ENCODE results near the gene VPS37C. TPM values are rescaled to one million over a fixed set of nuclear protein-coding genes. Genes with fewer than 3 reads are reported as not detected.
A peak's percentile ranks its signal among the peaks of the same experiment; 100 is the strongest.

The VPS37C gene
- total RNA-seq, 3 donors from 2014 or later: 9.3 to 20.3 (median 17.1) TPM

GRCh38 chr11:61108847-61109585 lies 52.2 kb downstream of the VPS37C start:
- Histone ChIP-seq H3K4me1 (no peaks in the 10 kb centered on the region), H3K36me3 (no peaks in the 10 kb centered on the region), H3K27me3 (no peaks in the 10 kb centered on the region), H3K4me3 (no peak overlapping the region), H3K9me3 (no peaks in the 10 kb centered on the region), H3K27ac (no peak overlapping the region)
- intact Hi-C loops (cut with DNase I; ENCODE audit: low total_unique reads): no loop called here
- peak in 1 of 2 donors; percentile 30 for DNase-seq (ENCODE audit: low spot score in 2 of 2)
- TF ChIP-seq POLR2A (IDR thresholded peaks at IDR 0.05): no peak
- TF ChIP-seq, protein P1, sequence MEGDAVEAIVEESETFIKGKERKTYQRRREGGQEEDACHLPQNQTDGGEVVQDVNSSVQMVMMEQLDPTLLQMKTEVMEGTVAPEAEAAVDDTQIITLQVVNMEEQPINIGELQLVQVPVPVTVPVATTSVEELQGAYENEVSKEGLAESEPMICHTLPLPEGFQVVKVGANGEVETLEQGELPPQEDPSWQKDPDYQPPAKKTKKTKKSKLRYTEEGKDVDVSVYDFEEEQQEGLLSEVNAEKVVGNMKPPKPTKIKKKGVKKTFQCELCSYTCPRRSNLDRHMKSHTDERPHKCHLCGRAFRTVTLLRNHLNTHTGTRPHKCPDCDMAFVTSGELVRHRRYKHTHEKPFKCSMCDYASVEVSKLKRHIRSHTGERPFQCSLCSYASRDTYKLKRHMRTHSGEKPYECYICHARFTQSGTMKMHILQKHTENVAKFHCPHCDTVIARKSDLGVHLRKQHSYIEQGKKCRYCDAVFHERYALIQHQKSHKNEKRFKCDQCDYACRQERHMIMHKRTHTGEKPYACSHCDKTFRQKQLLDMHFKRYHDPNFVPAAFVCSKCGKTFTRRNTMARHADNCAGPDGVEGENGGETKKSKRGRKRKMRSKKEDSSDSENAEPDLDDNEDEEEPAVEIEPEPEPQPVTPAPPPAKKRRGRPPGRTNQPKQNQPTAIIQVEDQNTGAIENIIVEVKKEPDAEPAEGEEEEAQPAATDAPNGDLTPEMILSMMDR (IDR thresholded peaks at IDR 0.05): no peak
- no peak for TF ChIP-seq POLR2AphosphoS5 (IDR thresholded peaks at IDR 0.05)

DNA sequence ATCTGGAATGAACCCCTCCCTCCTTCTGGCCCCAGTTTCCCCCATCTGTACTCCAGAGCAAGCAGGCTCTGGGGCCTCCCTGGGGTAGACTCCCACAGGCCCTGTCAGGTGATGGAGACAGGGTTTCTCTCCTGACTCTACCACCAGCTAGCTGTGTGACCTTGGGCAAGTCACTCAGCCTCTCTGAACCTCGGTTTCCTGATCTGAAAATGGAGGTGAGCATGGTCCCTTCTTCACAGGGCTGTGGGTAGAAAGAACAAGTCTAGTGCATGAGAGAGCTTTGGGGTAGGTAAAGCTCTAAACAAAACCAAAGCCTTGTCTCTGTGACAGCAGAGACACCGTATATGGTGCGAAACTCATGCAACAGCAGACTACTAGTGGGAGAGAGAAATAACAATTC lies 53.3 kb downstream of the VPS37C start:
- no peak overlapping the region for H3K27ac ChIP-seq
- H3K27me3 ChIP-seq: no peaks in the 10 kb centered on the region
- TF ChIP-seq POLR2AphosphoS5 (IDR thresholded peaks at IDR 0.05): no peak
- TF ChIP-seq, protein P1 (IDR thresholded peaks at IDR 0.05): no peak
- no peaks in the 10 kb centered on the region for H3K9me3 ChIP-seq
- no peaks in the 10 kb centered on the region for H3K36me3 ChIP-seq
- H3K4me1 ChIP-seq: no peaks in the 10 kb centered on the region
- peak in 1 of 2 donors; percentile 14 for DNase-seq (ENCODE audit: low spot score in 2 of 2)
- no peak overlapping the region for H3K4me3 ChIP-seq
- intact Hi-C loops (cut with DNase I; ENCODE audit: low total_unique reads): no loop called here

DNA sequence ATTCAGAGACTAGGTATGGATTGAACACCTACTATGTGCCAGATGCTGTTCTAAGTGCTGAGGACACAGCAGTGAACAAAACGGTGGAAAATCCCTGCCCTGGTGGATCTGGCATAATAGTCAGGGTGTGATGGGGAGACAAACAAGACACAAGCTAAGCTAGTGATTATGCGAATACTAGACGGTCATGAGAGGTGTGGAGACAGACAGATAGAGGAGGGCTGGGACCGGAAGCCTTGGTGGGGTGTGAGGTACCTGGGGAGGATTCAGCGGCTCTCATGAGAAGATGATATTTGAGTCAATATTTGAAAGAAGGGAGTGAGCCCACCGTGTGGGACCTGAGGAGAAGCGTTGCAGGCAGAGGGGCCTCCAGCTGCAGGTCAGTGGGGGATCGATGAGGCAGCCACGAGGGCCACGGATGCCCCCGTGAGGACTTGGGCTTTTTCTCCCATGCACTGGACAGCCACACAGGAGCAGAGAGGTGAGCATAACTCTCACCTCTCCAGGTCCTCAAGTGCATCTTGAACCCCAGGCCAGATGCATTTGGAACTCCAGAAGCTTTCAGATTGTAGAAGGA lies 54.2 kb downstream of the VPS37C start:
- intact Hi-C loops (cut with DNase I; ENCODE audit: low total_unique reads): no loop called here
- H3K4me1 ChIP-seq: no peaks in the 10 kb centered on the region
- H3K36me3 ChIP-seq: no peaks in the 10 kb centered on the region
- H3K9me3 ChIP-seq: no peaks in the 10 kb centered on the region
- no peak overlapping the region for H3K4me3 ChIP-seq
- no peak for TF ChIP-seq POLR2A (IDR thresholded peaks at IDR 0.05)
- H3K27me3 ChIP-seq: no peaks in the 10 kb centered on the region
- no peak overlapping the region for H3K27ac ChIP-seq
- no peak for DNase-seq (ENCODE audit: low spot score in 2 of 2)

GRCh38 chr11:61106296-61106695 lies 54.9 kb downstream of the VPS37C start:
- intact Hi-C loops (cut with DNase I; ENCODE audit: low total_unique reads): no loop called here
- Histone ChIP-seq H3K4me1 (no peaks in the 10 kb centered on the region), H3K4me3 (no peak overlapping the region), H3K36me3 (no peaks in the 10 kb centered on the region), H3K9me3 (no peaks in the 10 kb centered on the region), H3K27ac (no peak overlapping the region), H3K27me3 (no peaks in the 10 kb centered on the region)
- TF ChIP-seq POLR2AphosphoS5 (IDR thresholded peaks at IDR 0.05) (no peak), POLR2A (IDR thresholded peaks at IDR 0.05) (no peak)
- TF ChIP-seq, protein P1 (IDR thresholded peaks at IDR 0.05): no peak
- peak in 1 of 2 donors; percentile 20 for DNase-seq (ENCODE audit: low spot score in 2 of 2)

DNA sequence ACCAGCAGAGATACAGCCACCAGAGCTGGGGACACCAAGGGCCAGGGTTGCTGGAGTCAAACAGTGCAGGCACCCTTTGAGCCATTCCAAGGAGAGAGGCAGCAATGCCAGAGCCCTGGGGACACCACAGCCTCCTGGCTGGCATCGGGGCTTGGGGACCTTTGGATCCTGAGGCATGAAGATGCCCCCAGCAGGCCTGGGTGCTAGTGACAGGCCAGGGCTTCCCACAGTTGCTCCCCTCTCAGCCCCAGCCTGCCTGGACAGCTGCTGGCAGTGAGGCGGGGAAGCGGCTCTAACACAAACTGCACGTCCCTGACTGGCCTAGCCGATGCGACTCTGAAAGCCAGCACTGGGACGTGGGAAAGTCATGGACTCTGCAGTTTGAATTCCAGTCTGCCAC lies 56.3 kb downstream of the VPS37C start:
- TF ChIP-seq, protein P1 (IDR thresholded peaks at IDR 0.05): no peak
- no peak for TF ChIP-seq POLR2A (IDR thresholded peaks at IDR 0.05)
- no peak for TF ChIP-seq POLR2AphosphoS5 (IDR thresholded peaks at IDR 0.05)
- no peak overlapping the region for H3K27ac ChIP-seq
- H3K9me3 ChIP-seq: no peaks in the 10 kb centered on the region
- no peaks in the 10 kb centered on the region for H3K36me3 ChIP-seq
- no peak for DNase-seq (ENCODE audit: low spot score in 2 of 2)
- H3K27me3 ChIP-seq: no peaks in the 10 kb centered on the region
- H3K4me3 ChIP-seq: no peak overlapping the region
- intact Hi-C loops (cut with DNase I; ENCODE audit: low total_unique reads): no loop called here
- H3K4me1 ChIP-seq: no peaks in the 10 kb centered on the region

Data from breast epithelium (tissue), 4 donors.